ENCODE measurements around the gene GAS7. TPM values are rescaled to one million over a fixed set of nuclear protein-coding genes. Genes with fewer than 3 reads are reported as not detected.
"Not testable (repeated sequence)": the region's sequence is repeated elsewhere in the genome, so short reads cannot be mapped to it uniquely, and the experiment has no call there.

The GAS7 gene
- total RNA-seq, 1 donor from 2014 or later = 78.0 TPM

DNA sequence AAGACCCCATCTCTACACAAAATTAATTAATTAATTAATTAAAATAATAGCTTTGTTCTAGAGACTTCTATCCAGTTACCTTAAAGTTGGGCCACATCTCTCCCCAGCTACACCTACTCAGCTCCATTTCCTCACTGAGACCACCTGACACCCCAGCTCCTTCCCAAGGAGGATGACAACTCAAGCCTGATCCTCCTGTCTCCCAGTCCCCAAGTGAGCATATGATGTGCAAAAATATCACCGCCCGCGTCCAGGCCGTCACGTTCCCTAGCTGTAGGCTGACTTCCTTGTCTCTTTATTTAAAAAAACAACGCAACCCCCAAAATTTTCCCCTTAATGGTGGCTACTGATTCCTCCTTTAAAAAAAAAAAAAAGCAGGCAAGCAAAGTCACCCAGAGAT lies 173.2 kb downstream of the GAS7 start:
- no peak for DNase-seq (ENCODE audit: low spot score in 2 of 2)
- no peak overlapping the region for H3K4me3 ChIP-seq
- no peak for TF ChIP-seq CTCF (IDR thresholded peaks at IDR 0.05)
- no peaks in the 10 kb centered on the region for H3K27me3 ChIP-seq
- H3K27ac ChIP-seq = no peak overlapping the region
- intact Hi-C loops (cut with DNase I) = no loop called here
- H3K36me3 ChIP-seq = no peaks in the 10 kb centered on the region
- H3K9me3 ChIP-seq = no peaks in the 10 kb centered on the region
- H3K4me1 ChIP-seq = no peaks in the 10 kb centered on the region

DNA sequence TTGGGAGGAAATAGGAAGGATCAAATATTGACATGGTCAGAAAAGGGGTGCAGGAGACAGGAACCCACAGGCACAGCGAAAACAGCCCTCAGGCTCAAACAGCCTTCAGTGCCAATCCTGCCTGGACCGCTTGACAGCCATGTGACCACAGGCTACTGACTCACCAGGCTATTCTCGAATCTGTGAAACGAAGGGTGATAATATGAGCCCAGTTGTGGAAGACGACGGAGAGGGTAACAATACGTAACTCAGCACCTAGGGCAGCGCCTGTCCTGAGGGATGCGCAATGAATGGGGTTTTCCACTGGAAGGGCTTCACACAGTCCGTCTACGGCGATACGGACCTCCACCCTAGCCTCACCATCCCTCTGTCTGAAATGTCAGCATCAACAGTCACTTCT lies 176.0 kb downstream of the GAS7 start:
- Histone ChIP-seq H3K27me3 (no peaks in the 10 kb centered on the region), H3K4me1 (no peaks in the 10 kb centered on the region), H3K4me3 (no peak overlapping the region), H3K9me3 (no peaks in the 10 kb centered on the region), H3K27ac (no peak overlapping the region), H3K36me3 (no peaks in the 10 kb centered on the region)
- intact Hi-C loops (cut with DNase I) = no loop called here
- no peak for DNase-seq (ENCODE audit: low spot score in 2 of 2)
- TF ChIP-seq CTCF (IDR thresholded peaks at IDR 0.05) = no peak

GRCh38 chr17:10021272-10021984 lies 177.0 kb downstream of the GAS7 start:
- no peaks in the 10 kb centered on the region for H3K9me3 ChIP-seq
- H3K27ac ChIP-seq = no peak overlapping the region
- no peaks in the 10 kb centered on the region for H3K27me3 ChIP-seq
- no peak for TF ChIP-seq CTCF (IDR thresholded peaks at IDR 0.05)
- intact Hi-C loops (cut with DNase I) = no loop called here
- H3K4me3 ChIP-seq = no peak overlapping the region
- H3K4me1 ChIP-seq = no peaks in the 10 kb centered on the region
- DNase-seq (ENCODE audit: low spot score in 2 of 2) = no peak
- no peaks in the 10 kb centered on the region for H3K36me3 ChIP-seq

DNA sequence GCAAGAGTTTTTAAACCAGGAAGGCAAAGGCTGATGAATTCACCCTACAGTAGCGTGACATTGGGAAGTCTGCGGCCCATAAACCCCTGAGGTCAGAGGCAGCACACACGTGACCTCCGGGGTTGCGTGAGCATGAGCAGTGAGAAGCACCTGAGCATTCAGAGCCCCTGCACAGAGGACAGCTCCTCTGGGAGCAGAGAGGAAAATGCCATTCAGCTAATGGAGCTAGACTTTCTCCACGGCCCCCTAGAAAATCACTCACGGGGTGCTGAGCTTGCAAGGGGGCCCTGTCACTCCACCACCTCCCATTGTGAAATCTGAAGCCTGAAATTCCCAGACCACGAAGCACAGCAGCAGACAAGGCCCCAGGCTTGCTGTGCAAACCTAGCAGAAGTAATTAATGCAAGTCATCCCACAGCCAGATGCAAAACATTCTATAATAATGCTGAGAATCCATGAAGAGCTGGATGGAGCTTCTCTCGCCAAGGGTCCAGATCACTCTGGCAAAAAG lies 178.4 kb downstream of the GAS7 start:
- no peaks in the 10 kb centered on the region for H3K4me1 ChIP-seq
- no peak overlapping the region for H3K27ac ChIP-seq
- TF ChIP-seq CTCF (IDR thresholded peaks at IDR 0.05) = no peak
- no peak overlapping the region for H3K4me3 ChIP-seq
- intact Hi-C loops (cut with DNase I) = no loop called here
- H3K27me3 ChIP-seq = no peaks in the 10 kb centered on the region
- no peak for DNase-seq (ENCODE audit: low spot score in 2 of 2)
- H3K36me3 ChIP-seq = no peaks in the 10 kb centered on the region
- H3K9me3 ChIP-seq = no peaks in the 10 kb centered on the region

DNA sequence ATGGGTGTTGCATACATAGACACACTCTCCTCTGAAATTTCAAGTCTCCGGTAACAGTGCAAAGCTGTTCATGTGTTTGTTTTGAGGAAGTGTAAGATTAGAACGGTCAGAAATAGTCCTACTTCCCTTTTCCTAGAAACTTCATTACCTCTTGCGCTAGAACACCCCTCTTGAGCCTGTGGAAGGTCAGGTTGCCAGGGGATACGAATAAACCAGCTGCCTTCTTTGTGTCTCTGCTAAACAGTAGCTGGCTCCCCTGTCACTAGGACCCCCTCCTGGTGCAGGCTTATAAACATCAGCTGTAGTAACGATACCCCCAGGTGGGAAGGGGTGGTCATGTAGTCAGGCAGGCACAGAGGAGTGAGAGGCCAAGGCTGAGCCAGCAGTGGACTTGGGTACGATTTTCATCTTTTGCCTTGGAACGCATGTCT lies 179.9 kb downstream of the GAS7 start:
- no peaks in the 10 kb centered on the region for H3K9me3 ChIP-seq
- no peaks in the 10 kb centered on the region for H3K27me3 ChIP-seq
- DNase-seq (ENCODE audit: low spot score in 2 of 2) = no peak
- no peaks in the 10 kb centered on the region for H3K36me3 ChIP-seq
- H3K4me1 ChIP-seq = no peaks in the 10 kb centered on the region
- no peak overlapping the region for H3K27ac ChIP-seq
- no peak overlapping the region for H3K4me3 ChIP-seq
- intact Hi-C loops (cut with DNase I) = no loop called here
- no peak for TF ChIP-seq CTCF (IDR thresholded peaks at IDR 0.05)

DNA sequence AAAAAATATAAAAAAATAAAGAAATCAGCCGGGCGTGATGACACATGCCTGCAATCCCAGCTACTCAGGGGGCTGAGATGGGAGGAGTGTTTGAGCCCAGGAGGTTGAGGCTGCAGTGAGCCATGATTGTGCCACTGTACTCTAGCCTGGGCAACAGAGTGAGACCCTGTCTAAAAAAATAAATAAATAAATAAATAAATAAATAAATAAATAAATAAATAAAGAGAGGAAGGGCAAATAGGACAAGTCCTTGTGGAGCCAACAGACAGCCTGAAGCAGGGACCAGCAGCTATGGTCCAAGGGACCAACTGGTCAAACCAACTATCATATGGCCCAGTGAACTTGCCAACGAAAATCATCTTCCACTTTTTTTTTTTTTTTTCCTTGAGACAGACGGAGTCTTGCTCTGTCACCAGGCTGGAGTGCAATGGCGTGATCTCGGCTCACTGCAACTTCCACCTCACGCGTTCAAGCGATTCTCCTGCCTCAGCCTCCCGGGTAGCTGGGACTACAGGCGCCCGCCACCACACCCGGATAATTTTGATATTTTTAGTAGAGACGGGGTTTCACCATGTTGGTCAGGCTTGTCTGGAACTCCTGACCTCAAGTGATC lies 181.3 kb downstream of the GAS7 start:
- H3K27ac ChIP-seq; DNase-seq (ENCODE audit: low spot score in 2 of 2); H3K4me1 ChIP-seq; H3K4me3 ChIP-seq; H3K36me3 ChIP-seq; intact Hi-C loops (cut with DNase I); H3K9me3 ChIP-seq; H3K27me3 ChIP-seq: not testable (repeated sequence)

All from ascending aorta (tissue), 2 donors.